A549 (cell line): ENCODE data around the gene MRPL44. TPM values are rescaled to one million over a fixed set of nuclear protein-coding genes. Genes with fewer than 3 reads are reported as not detected.

Source experiments
- ATAC-seq, 2 experiments: fragments of 200-7000 bp in 1 of 2; fragments of >200 bp in 1 of 2; cut with Nextera tagmentation in 1 of 2; cut with Tn5 transposase in 1 of 2; 3 replicates each; pipeline versions ENCODE4 v1.8.0 to v1.9.1; 2018 to 2020; ENCODE audit warnings: mild to moderate bottlenecking in 1 of 2, moderate library complexity in 1 of 2
- CTCF ChIA-PET: fragments of 300-600 bp; sonication (Branson Sonifier 250); formaldehyde crosslinking; extraction: SDS; loops from one replicate; lab custom pipeline; 2021; ENCODE audit warnings: antibody characterized with exemption, inconsistent platforms; lab: Yijun Ruan, JAX
- POLR2A ChIA-PET: fragments of 350-600 bp; formaldehyde crosslinking; extraction: SDS; loops from one replicate; lab custom pipeline; 2021; ENCODE audit warnings: antibody characterized with exemption, inconsistent platforms; lab: Yijun Ruan, JAX
- DNase-seq, 2 experiments: peaks; one replicate each; pipeline versions ENCODE4 v3.0.0 to v3.0.0-alpha.2; 2011 to 2016; ENCODE audit warnings: low read depth in 1 of 2, low spot score in 1 of 2
- FAIRE-seq: peaks from 2 replicates; lab custom pipeline; 2011; peaks lifted over from hg19 to GRCh38; lab: Jason Lieb, UNC
- H3K27ac ChIP-seq, 2 experiments: fragments of >200 bp; sonication (Bioruptor Twin); formaldehyde crosslinking; 3 replicates each; pipeline ENCODE4 v1.5.1; 2016 to 2017
- H3K4me1 ChIP-seq: fragments of >200 bp; sonication (Bioruptor Twin); formaldehyde crosslinking; 3 replicates; pipeline ENCODE4 v1.6.1; 2016
- H3K4me2 ChIP-seq: fragments of >200 bp; sonication (Bioruptor Twin); formaldehyde crosslinking; 3 replicates; pipeline ENCODE4 v1.6.1; 2016
- H3K4me3 ChIP-seq: fragments of >200 bp; sonication (Bioruptor Twin); formaldehyde crosslinking; 3 replicates; pipeline ENCODE4 v1.5.1; 2016
- H3K9me3 ChIP-seq: fragments of >200 bp; sonication (Bioruptor Twin); formaldehyde crosslinking; 3 replicates; pipeline ENCODE4 v1.6.1; 2016
- CHD4 ChIP-seq: fragments of 200-600 bp; sonication (generic); IDR thresholded peaks from 2 replicates; pipeline ENCODE4 v1.6.1; 2016; ENCODE audit warnings: antibody characterized with exemption, mild to moderate bottlenecking, borderline replicate concordance
- EHMT2 ChIP-seq: fragments of 200-600 bp; sonication (generic); IDR thresholded peaks from 2 replicates; pipeline ENCODE4 v1.6.1; 2016; ENCODE audit warnings: antibody characterized with exemption, low read depth, mild to moderate bottlenecking, moderate library complexity
- ELK1 ChIP-seq: fragments of 150-350 bp; IDR thresholded peaks from 2 replicates; pipeline ENCODE4 v1.6.1; 2014; ENCODE audit warnings: low read depth, mild to moderate bottlenecking, low read length
- ESRRA ChIP-seq: fragments of 150-350 bp; IDR thresholded peaks from 2 replicates; pipeline ENCODE4 v1.6.1; 2014; ENCODE audit warnings: mild to moderate bottlenecking, low read length, borderline replicate concordance
- FOSB ChIP-seq: fragments of 250-450 bp; sonication (Bioruptor Pico); IDR thresholded peaks from 2 replicates; pipeline ENCODE4 v1.5.0; 2020; ENCODE audit warnings: mild to moderate bottlenecking, moderate library complexity
- FOSL2 ChIP-seq, 2 experiments: fragments of 450-650 bp in 1 of 2; fragments of >200 bp in 1 of 2; sonication (Bioruptor Twin) in 1 of 2; formaldehyde crosslinking; IDR thresholded peaks; 2 replicates each; pipeline versions ENCODE4 v1.5.0 to v1.6.1; 2016 to 2020; ENCODE audit warnings: mild to moderate bottlenecking in 1 of 2, moderate library complexity in 1 of 2
- HOXB5 ChIP-seq: fragments of 250-450 bp; sonication (Bioruptor Pico); IDR thresholded peaks from 2 replicates; pipeline ENCODE4 v1.5.0; 2020; ENCODE audit warnings: mild to moderate bottlenecking, moderate library complexity
- MAFK ChIP-seq: fragments of 450-650 bp; IDR thresholded peaks from 2 replicates; pipeline ENCODE4 v1.6.1; 2014; ENCODE audit not compliant: partially characterized antibody
- NFE2L2 ChIP-seq: fragments of 150-350 bp; conservative IDR thresholded peaks from 2 replicates; pipeline ENCODE4 v1.6.1; 2014; ENCODE audit warnings: low read length
- POLR2A ChIP-seq: IDR thresholded peaks from 2 replicates; pipeline ENCODE4 v1.6.1; 2012; ENCODE audit warnings: mild to moderate bottlenecking, low read length
- RCOR1 ChIP-seq: fragments of 150-350 bp; IDR thresholded peaks from 2 replicates; pipeline ENCODE4 v1.6.1; 2014; ENCODE audit warnings: antibody characterized with exemption, low read length, low read depth
- RNF2 ChIP-seq: fragments of 200-600 bp; sonication (generic); IDR thresholded peaks from 2 replicates; pipeline ENCODE4 v1.6.1; 2016; ENCODE audit warnings: low read depth, mild to moderate bottlenecking, antibody characterized with exemption, moderate library complexity, borderline replicate concordance
- SMC3 ChIP-seq: fragments of >200 bp; sonication (Bioruptor Twin); formaldehyde crosslinking; IDR thresholded peaks from 3 replicates; pipeline ENCODE4 v1.6.1; 2018; ENCODE audit warnings: inconsistent platforms
- TP53 ChIP-seq: fragments of 250-450 bp; sonication (Bioruptor Pico); IDR thresholded peaks from 2 replicates; pipeline ENCODE4 v1.5.0; 2021; ENCODE audit warnings: mild to moderate bottlenecking, moderate library complexity
- ZFP36 ChIP-seq: fragments of 450-650 bp; IDR thresholded peaks from 2 replicates; pipeline ENCODE4 v1.6.1; 2014; ENCODE audit warnings: borderline replicate concordance; ENCODE audit not compliant: partially characterized antibody
- WGBS: methylation state at CpG from one replicate; pipeline ENCODE4 v1.1.6; 2017; ENCODE audit errors: missing lambda C conversion rate; 5-methylcytosine and 5-hydroxymethylcytosine counted together
- polyA plus RNA-seq, 4 experiments: library from polyadenylated mRNA; depleted of rRNA in 3 of 4; stranded (reverse); fragments of >200 nt; fragmentation: RNase III in 1 of 4; extraction: RNeasy Plus Mini Kit Qiagen cat#74134 plus additional on column Dnase treatment in 1 of 4; gene quantifications; 2 replicates in 3 of 4; 3 replicates in 1 of 4; pipeline ENCODE4 v1.2.3, GENCODE V29; 2011 to 2017
- TF ChIP-seq, protein P1 (sequence below): fragments of >200 bp; sonication (Bioruptor Twin); formaldehyde crosslinking; IDR thresholded peaks from 2 replicates; pipeline ENCODE4 v1.6.1; 2016
- TF ChIP-seq, protein P2 (sequence below): fragments of 200-600 bp; sonication (generic); IDR thresholded peaks from 2 replicates; pipeline ENCODE4 v1.6.1; 2016; ENCODE audit warnings: antibody characterized with exemption, mild to moderate bottlenecking, moderate library complexity
- TF ChIP-seq, protein P3 (sequence below): fragments of >200 bp; sonication (Bioruptor Twin); formaldehyde crosslinking; IDR thresholded peaks from 3 replicates; pipeline ENCODE4 v1.5.1; 2016

The MRPL44 gene
- polyA plus RNA-seq, 2 of the 4 experiments (the other 2 are of a cell fraction) = 39.0 to 39.2 TPM

DNA sequence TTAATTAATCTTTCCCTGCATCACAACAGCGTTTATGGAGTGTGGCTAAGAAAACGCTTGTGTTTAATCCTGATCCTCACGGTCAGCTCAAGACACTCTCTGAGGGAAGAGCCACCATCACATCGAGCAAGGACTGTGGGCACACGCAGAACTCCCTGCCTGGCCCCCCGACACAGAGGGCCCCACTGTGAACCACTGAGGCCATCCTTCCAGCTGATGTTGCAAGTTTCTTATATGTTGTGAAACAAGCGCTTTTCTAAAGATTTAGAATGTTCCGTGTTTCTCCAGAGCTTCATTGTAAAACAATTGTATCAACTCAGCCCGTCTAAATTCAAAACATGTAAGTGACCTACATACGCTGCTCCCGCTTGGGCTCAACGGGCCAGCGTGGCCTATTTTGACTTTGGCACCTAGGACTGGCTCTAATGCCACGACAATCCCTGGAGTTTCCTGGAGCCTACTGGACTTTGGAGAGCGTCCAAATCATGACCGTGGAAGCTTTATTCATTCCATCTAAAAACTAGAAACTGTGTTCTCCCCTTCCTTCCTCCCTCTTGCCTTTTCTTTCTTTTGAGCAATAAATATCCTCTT is 46.9 kb downstream of the MRPL44 start:
- ChIA-PET CTCF (interaction anchor here (1.0 to 5.7 kb wide), 5 partner anchors 10 to 280 kb away, joined by 3 to 54 read pairs (median 5); partner anchors contain the start of gene SERPINE2), POLR2A (no interaction called here)
- WGBS = 83% methylated on average over 16 of the region's 16 CpGs
- ATAC-seq (no peak), DNase-seq (no peak), FAIRE-seq (no peak)
- Histone ChIP-seq H3K27ac (no peak overlapping the region), H3K9me3 (no peaks in the 10 kb centered on the region), H3K4me1 (peaks cover 14% of the 10 kb centered on the region), H3K4me2 (no peak overlapping the region), H3K4me3 (no peak overlapping the region)
- TF ChIP-seq RNF2 (no peak), POLR2A (no peak)
- TF ChIP-seq, all 56 proteins: peak for 0

GRCh38 chr2:224008702-224009261 is 51.5 kb downstream of the MRPL44 start:
- Histone ChIP-seq H3K9me3 (no peaks in the 10 kb centered on the region), H3K4me1 (peaks cover 29% of the 10 kb centered on the region), H3K4me3 (no peak overlapping the region), H3K4me2 (peak overlapping the region; percentile 34), H3K27ac (peak overlapping the region; percentile 52 to 73)
- WGBS = 67% methylated on average over 12 of the region's 12 CpGs
- CTCF ChIA-PET = interaction anchor here (0.8 to 1.1 kb wide), 2 partner anchors 15 to 39 kb away, joined by 3 read pairs; no protein-coding TSS in a partner anchor
- FAIRE-seq (no peak), DNase-seq (peak in 1 of 2 experiments; percentile 18), ATAC-seq (peak in 1 of 2 experiments; percentile 23; a peak in 1 of 6 replicates)
- TF ChIP-seq NFE2L2 = no peak
- TF ChIP-seq MAFK = no peak
- no peak for TF ChIP-seq FOSB (CRISPR knock-in tag)
- TF ChIP-seq, protein P1, sequence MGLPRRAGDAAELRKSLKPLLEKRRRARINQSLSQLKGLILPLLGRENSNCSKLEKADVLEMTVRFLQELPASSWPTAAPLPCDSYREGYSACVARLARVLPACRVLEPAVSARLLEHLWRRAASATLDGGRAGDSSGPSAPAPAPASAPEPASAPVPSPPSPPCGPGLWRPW = no peak
- no peak for TF ChIP-seq ESRRA
- POLR2A ChIA-PET = no interaction called here

- Histone ChIP-seq H3K4me2 (peak overlapping the region; percentile 34), H3K27ac (peak overlapping the region; percentile 52 to 73), H3K4me3 (no peak overlapping the region), H3K9me3 (no peaks in the 10 kb centered on the region), H3K4me1 (peaks cover 29% of the 10 kb centered on the region)
- TF ChIP-seq, protein P2, sequence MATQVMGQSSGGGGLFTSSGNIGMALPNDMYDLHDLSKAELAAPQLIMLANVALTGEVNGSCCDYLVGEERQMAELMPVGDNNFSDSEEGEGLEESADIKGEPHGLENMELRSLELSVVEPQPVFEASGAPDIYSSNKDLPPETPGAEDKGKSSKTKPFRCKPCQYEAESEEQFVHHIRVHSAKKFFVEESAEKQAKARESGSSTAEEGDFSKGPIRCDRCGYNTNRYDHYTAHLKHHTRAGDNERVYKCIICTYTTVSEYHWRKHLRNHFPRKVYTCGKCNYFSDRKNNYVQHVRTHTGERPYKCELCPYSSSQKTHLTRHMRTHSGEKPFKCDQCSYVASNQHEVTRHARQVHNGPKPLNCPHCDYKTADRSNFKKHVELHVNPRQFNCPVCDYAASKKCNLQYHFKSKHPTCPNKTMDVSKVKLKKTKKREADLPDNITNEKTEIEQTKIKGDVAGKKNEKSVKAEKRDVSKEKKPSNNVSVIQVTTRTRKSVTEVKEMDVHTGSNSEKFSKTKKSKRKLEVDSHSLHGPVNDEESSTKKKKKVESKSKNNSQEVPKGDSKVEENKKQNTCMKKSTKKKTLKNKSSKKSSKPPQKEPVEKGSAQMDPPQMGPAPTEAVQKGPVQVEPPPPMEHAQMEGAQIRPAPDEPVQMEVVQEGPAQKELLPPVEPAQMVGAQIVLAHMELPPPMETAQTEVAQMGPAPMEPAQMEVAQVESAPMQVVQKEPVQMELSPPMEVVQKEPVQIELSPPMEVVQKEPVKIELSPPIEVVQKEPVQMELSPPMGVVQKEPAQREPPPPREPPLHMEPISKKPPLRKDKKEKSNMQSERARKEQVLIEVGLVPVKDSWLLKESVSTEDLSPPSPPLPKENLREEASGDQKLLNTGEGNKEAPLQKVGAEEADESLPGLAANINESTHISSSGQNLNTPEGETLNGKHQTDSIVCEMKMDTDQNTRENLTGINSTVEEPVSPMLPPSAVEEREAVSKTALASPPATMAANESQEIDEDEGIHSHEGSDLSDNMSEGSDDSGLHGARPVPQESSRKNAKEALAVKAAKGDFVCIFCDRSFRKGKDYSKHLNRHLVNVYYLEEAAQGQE = peak; percentile 36; the same call in 1 of the 2 replicates
- peak; percentile 69 for TF ChIP-seq NFE2L2
- TF ChIP-seq FOSL2 (IDR thresholded peaks at IDR 0.05) = no peak
- TF ChIP-seq FOSL2 (CRISPR knock-in tag; IDR thresholded peaks at IDR 0.05) = 0 out of 2 replicates have a peak, but pooled peaks have one; percentile 21
- TF ChIP-seq MAFK = peak; percentile 85
- TF ChIP-seq SMC3 = no peak
- ATAC-seq = 0 out of 6 replicates have a peak, but pooled peaks of 1 of the 2 experiments have one; percentile 20
- WGBS = 85% methylated on average over 5 of the region's 5 CpGs
- ChIA-PET CTCF (interaction anchor here (1.1 to 1.4 kb wide), 4 partner anchors 15 to 275 kb away, joined by 3 to 4 read pairs (median 4); no protein-coding TSS in a partner anchor), POLR2A (no interaction called here)
- DNase-seq = peak in 1 of 2 experiments; percentile 20
- FAIRE-seq = no peak
Measured at GRCh38 chr2:224009605-224010315, 52.5 kb downstream of the MRPL44 start.

DNA sequence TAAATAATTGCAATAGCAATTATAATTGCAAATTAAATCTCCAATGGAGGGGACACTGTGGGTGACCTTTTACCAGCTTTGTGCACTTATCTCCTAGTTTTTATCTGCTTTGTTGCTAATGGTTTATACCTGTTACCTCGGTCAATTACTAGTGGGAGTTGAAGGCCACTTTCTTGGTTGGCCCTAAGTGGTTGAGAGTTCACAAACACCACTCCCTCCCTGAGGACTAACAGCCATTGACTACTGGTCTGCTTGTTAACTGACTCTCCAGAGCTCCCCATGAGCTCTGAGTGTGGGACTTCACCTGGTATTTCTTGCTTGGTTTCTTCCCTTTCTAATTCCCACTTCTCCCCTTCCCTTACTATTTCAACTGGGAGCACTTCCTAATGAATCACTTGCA is 54.6 kb downstream of the MRPL44 start:
- Histone ChIP-seq H3K9me3 (no peaks in the 10 kb centered on the region), H3K27ac (no peak overlapping the region), H3K4me1 (peaks cover 29% of the 10 kb centered on the region), H3K4me2 (no peak overlapping the region), H3K4me3 (no peak overlapping the region)
- ChIA-PET CTCF (interaction anchor here (0.6 to 2.3 kb wide), 3 partner anchors 12 to 272 kb away, joined by 3 to 6 read pairs (median 4); no protein-coding TSS in a partner anchor), POLR2A (no interaction called here)
- FAIRE-seq (no peak), DNase-seq (no peak), ATAC-seq (no peak)
- 90% methylated on average over 1 of the region's 1 CpG for WGBS
- no peak for TF ChIP-seq RCOR1
- no peak for TF ChIP-seq EHMT2
- no peak for TF ChIP-seq SMC3
- TF ChIP-seq HOXB5 (CRISPR knock-in tag) = no peak
- TF ChIP-seq ZFP36 = no peak
- TF ChIP-seq TP53 = no peak
- no peak for TF ChIP-seq CHD4
- TF ChIP-seq, protein P3, sequence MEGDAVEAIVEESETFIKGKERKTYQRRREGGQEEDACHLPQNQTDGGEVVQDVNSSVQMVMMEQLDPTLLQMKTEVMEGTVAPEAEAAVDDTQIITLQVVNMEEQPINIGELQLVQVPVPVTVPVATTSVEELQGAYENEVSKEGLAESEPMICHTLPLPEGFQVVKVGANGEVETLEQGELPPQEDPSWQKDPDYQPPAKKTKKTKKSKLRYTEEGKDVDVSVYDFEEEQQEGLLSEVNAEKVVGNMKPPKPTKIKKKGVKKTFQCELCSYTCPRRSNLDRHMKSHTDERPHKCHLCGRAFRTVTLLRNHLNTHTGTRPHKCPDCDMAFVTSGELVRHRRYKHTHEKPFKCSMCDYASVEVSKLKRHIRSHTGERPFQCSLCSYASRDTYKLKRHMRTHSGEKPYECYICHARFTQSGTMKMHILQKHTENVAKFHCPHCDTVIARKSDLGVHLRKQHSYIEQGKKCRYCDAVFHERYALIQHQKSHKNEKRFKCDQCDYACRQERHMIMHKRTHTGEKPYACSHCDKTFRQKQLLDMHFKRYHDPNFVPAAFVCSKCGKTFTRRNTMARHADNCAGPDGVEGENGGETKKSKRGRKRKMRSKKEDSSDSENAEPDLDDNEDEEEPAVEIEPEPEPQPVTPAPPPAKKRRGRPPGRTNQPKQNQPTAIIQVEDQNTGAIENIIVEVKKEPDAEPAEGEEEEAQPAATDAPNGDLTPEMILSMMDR = no peak
- TF ChIP-seq ELK1 = no peak
